ENCODE results near the gene ZNF624. TPM values are rescaled to one million over a fixed set of nuclear protein-coding genes. Genes with fewer than 3 reads are reported as not detected.

The ZNF624 gene
- total RNA-seq, 1 experiment from 2014 or later = 3.9 TPM

DNA sequence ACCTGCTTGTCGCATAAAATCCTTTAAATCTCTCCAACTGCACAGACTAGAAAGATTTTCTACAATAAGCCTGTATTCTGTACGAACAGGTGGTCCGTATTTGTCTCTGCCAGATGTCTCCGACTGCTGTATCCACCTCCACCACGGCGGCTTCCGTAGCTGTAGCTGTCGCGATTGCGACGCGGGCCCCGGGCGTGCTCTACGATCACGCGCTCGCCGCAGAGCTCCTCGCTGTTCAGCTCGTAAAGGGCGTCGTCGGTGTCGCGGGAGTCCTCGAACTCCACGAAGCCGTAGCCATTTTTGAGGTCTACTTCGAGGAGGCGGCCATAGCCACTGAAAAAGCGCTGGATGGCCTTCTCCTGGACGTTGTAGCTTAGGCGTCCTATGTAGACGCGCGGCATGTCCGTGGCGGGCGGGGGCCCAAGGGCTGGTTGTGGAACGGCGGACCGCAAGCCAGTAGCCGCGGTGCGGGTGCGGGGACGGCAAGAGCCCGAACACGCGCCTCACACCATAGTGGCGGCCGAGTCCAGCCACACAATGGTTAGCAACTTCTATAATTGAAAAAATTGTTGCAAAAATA lies 36.1 kb downstream of the ZNF624 start:
- ChIA-PET POLR2A (no interaction called here), CTCF (no interaction called here)
- no peaks in the 10 kb centered on the region for H3K36me3 ChIP-seq (ENCODE audit: control insufficient read depth, insufficient read depth, low read length)
- H3K27ac ChIP-seq (ENCODE audit: low read length) = no peak overlapping the region
- DNase-seq (ENCODE audit: low read depth, low spot score) (no peak), ATAC-seq (no peak)
- no TSS peak for BruUV-seq (replicated peaks)
- TF ChIP-seq POLR2AphosphoS5 (IDR thresholded peaks at IDR 0.05; ENCODE audit: low read depth, low read length) = no peak
- TF ChIP-seq TCF7L2 (IDR thresholded peaks at IDR 0.05; ENCODE audit: low read depth, low read length) = no peak
- TF ChIP-seq SIN3A (IDR thresholded peaks at IDR 0.05; ENCODE audit: borderline replicate concordance, insufficient read depth, low read depth, low read length) = no peak
- TF ChIP-seq, protein P1, sequence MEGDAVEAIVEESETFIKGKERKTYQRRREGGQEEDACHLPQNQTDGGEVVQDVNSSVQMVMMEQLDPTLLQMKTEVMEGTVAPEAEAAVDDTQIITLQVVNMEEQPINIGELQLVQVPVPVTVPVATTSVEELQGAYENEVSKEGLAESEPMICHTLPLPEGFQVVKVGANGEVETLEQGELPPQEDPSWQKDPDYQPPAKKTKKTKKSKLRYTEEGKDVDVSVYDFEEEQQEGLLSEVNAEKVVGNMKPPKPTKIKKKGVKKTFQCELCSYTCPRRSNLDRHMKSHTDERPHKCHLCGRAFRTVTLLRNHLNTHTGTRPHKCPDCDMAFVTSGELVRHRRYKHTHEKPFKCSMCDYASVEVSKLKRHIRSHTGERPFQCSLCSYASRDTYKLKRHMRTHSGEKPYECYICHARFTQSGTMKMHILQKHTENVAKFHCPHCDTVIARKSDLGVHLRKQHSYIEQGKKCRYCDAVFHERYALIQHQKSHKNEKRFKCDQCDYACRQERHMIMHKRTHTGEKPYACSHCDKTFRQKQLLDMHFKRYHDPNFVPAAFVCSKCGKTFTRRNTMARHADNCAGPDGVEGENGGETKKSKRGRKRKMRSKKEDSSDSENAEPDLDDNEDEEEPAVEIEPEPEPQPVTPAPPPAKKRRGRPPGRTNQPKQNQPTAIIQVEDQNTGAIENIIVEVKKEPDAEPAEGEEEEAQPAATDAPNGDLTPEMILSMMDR (IDR thresholded peaks at IDR 0.05) = no peak
- TF ChIP-seq, protein P2, sequence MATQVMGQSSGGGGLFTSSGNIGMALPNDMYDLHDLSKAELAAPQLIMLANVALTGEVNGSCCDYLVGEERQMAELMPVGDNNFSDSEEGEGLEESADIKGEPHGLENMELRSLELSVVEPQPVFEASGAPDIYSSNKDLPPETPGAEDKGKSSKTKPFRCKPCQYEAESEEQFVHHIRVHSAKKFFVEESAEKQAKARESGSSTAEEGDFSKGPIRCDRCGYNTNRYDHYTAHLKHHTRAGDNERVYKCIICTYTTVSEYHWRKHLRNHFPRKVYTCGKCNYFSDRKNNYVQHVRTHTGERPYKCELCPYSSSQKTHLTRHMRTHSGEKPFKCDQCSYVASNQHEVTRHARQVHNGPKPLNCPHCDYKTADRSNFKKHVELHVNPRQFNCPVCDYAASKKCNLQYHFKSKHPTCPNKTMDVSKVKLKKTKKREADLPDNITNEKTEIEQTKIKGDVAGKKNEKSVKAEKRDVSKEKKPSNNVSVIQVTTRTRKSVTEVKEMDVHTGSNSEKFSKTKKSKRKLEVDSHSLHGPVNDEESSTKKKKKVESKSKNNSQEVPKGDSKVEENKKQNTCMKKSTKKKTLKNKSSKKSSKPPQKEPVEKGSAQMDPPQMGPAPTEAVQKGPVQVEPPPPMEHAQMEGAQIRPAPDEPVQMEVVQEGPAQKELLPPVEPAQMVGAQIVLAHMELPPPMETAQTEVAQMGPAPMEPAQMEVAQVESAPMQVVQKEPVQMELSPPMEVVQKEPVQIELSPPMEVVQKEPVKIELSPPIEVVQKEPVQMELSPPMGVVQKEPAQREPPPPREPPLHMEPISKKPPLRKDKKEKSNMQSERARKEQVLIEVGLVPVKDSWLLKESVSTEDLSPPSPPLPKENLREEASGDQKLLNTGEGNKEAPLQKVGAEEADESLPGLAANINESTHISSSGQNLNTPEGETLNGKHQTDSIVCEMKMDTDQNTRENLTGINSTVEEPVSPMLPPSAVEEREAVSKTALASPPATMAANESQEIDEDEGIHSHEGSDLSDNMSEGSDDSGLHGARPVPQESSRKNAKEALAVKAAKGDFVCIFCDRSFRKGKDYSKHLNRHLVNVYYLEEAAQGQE (IDR thresholded peaks at IDR 0.05; ENCODE audit: insufficient read depth in 1 of 2, low read depth in 2 of 2, low read length in 1 of 2) = no peak
- intact Hi-C loops (cut with micrococcal nuclease; ENCODE audit: unreplicated experiment) (no loop called here), in situ Hi-C loops (cut with HindIII; ENCODE audit: low pct_unique_long_range_greater_than_20kb, low sequenced_read_pairs) (no loop called here)
- no peaks in the 10 kb centered on the region for H3K27me3 ChIP-seq (ENCODE audit: control insufficient read depth, insufficient read depth, low read length)
- H3K4me3 ChIP-seq (ENCODE audit: low read depth in 2 of 2, low read length in 2 of 2) = no peak overlapping the region
- H3K4me1 ChIP-seq (ENCODE audit: control insufficient read depth, insufficient read depth, low read length) = no peaks in the 10 kb centered on the region
- peaks cover 59% of the 10 kb centered on the region for H3K9me3 ChIP-seq (ENCODE audit: control insufficient read depth, insufficient read depth, low read depth, low read length)

DNA sequence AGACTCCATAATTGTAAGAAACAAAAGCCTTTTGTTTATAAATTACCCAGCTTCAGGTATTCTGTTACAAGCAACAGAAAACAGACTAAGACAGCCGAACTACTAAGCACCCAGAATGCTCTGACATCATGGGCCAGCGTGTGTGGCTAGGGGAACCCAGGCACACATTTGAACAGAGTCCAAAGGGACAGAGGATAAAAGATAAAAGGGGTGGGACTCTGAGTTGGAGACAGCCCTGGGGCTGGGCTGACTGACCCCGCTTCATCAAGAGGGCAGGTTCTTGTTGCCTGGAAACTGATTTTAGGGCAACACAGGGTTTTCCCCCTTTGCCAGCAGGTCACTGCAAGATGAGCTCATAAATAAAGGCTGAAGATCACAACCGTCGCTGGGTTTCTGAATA lies 54.1 kb downstream of the ZNF624 start:
- ChIA-PET CTCF (no interaction called here), POLR2A (no interaction called here)
- H3K36me3 ChIP-seq (ENCODE audit: control insufficient read depth, insufficient read depth, low read length) = no peaks in the 10 kb centered on the region
- no peak overlapping the region for H3K27ac ChIP-seq (ENCODE audit: low read length)
- H3K4me3 ChIP-seq (ENCODE audit: low read depth in 2 of 2, low read length in 2 of 2) = no peak overlapping the region
- no peaks in the 10 kb centered on the region for H3K27me3 ChIP-seq (ENCODE audit: control insufficient read depth, insufficient read depth, low read length)
- TF ChIP-seq, protein P1 (IDR thresholded peaks at IDR 0.05) = no peak
- TF ChIP-seq SIN3A (IDR thresholded peaks at IDR 0.05; ENCODE audit: borderline replicate concordance, insufficient read depth, low read depth, low read length) (no peak), POLR2AphosphoS5 (IDR thresholded peaks at IDR 0.05; ENCODE audit: low read depth, low read length) (no peak), TCF7L2 (IDR thresholded peaks at IDR 0.05; ENCODE audit: low read depth, low read length) (no peak)
- TF ChIP-seq, protein P2 (IDR thresholded peaks at IDR 0.05; ENCODE audit: insufficient read depth in 1 of 2, low read depth in 2 of 2, low read length in 1 of 2) = no peak
- 0 out of 2 replicates have a peak, but pooled peaks cover 4% of the 10 kb centered on the region for H3K9me3 ChIP-seq (ENCODE audit: control insufficient read depth, insufficient read depth, low read depth, low read length)
- no peaks in the 10 kb centered on the region for H3K4me1 ChIP-seq (ENCODE audit: control insufficient read depth, insufficient read depth, low read length)
- BruUV-seq (replicated peaks) = no TSS peak
- in situ Hi-C loops (cut with HindIII; ENCODE audit: low pct_unique_long_range_greater_than_20kb, low sequenced_read_pairs) (no loop called here), intact Hi-C loops (cut with micrococcal nuclease; ENCODE audit: unreplicated experiment) (no loop called here)
- ATAC-seq = no peak
- DNase-seq (ENCODE audit: low read depth, low spot score) = no peak
